ENCODE measurements around the gene STAG1.

STAG1 gene

GRCh38 chr3:136639069-136639468 is 113.1 kb downstream of the STAG1 start:
- peaks cover 95% of the 10 kb centered on the region for H3K79me2 ChIP-seq (ENCODE audit: insufficient read depth, low read length)

GRCh38 chr3:136637176-136637575 is 115.0 kb downstream of the STAG1 start:
- Histone ChIP-seq H3K79me2 (ENCODE audit: insufficient read depth, low read length) (peaks cover 94% of the 10 kb centered on the region), H4K20me1 (ENCODE audit: low read depth, low read length) (no peaks in the 10 kb centered on the region)
- TF ChIP-seq EZH2phosphoT487 (conservative IDR thresholded peaks at IDR 0.05; ENCODE audit: low read length) (no peak), CTCF (IDR thresholded peaks at IDR 0.05; ENCODE audit: insufficient read depth, low read length, poor library complexity, severe bottlenecking) (no peak)

More at GRCh38 chr3:136639069-136639468, 113.1 kb downstream of the STAG1 start:
- Histone ChIP-seq H3F3A (ENCODE audit: insufficient read depth) (peaks cover 7% of the 10 kb centered on the region), H2AFZ (ENCODE audit: low read depth, low read length, severe bottlenecking) (no peak overlapping the region), H3K9me2 (replicated peaks; ENCODE audit: insufficient read depth, low read length) (no peaks in the 10 kb centered on the region), H3K36me3 (ENCODE audit: low read length) (no peaks in the 10 kb centered on the region), H3K9me3 (ENCODE audit: insufficient read depth, low read length) (no peaks in the 10 kb centered on the region), H3K27ac (ENCODE audit: low read depth, low read length) (no peak overlapping the region), H3K9ac (ENCODE audit: low read length) (no peak overlapping the region), H3K4me3 (ENCODE audit: insufficient read depth, low read length, poor library complexity, severe bottlenecking) (no peak overlapping the region), H3K4me2 (ENCODE audit: low read depth, low read length, poor library complexity, severe bottlenecking) (peak overlapping the region; percentile 3), H3K27me3 (ENCODE audit: low read length) (no peaks in the 10 kb centered on the region), H4K20me1 (ENCODE audit: low read depth, low read length) (no peaks in the 10 kb centered on the region)
- TF ChIP-seq EZH2phosphoT487 (conservative IDR thresholded peaks at IDR 0.05; ENCODE audit: low read length) (no peak), CTCF (IDR thresholded peaks at IDR 0.05; ENCODE audit: insufficient read depth, low read length, poor library complexity, severe bottlenecking) (no peak)

DNA sequence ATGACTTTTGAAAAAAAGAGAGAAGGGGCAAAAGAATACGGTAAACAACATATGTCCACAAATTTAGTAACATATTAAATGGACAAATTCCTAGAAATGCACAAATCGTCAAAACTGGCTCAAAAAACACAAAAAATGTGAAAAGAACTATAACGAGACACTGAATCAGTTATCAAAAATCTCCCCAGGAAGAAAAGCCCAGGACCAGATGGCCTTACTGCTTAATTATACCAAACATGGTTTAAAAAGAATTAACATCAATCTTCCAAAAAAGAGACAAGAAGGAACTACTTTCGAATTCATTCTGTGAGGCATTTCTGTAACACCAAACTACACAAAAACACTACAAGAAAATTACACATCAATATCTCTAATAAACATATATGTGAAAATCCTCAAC is 117.4 kb downstream of the STAG1 start:
- no peaks in the 10 kb centered on the region for H4K20me1 ChIP-seq (ENCODE audit: low read depth, low read length)
- peak overlapping the region; percentile 16 for H3K4me2 ChIP-seq (ENCODE audit: low read depth, low read length, poor library complexity, severe bottlenecking)
- peaks cover 7% of the 10 kb centered on the region for H3F3A ChIP-seq (ENCODE audit: insufficient read depth)
- no peak overlapping the region for H2AFZ ChIP-seq (ENCODE audit: low read depth, low read length, severe bottlenecking)
- no peak overlapping the region for H3K4me3 ChIP-seq (ENCODE audit: insufficient read depth, low read length, poor library complexity, severe bottlenecking)
- H3K9me3 ChIP-seq (ENCODE audit: insufficient read depth, low read length), result no peaks in the 10 kb centered on the region
- no peaks in the 10 kb centered on the region for H3K36me3 ChIP-seq (ENCODE audit: low read length)
- H3K9ac ChIP-seq (ENCODE audit: low read length), result no peak overlapping the region
- H3K9me2 ChIP-seq (replicated peaks; ENCODE audit: insufficient read depth, low read length), result no peaks in the 10 kb centered on the region
- H3K79me2 ChIP-seq (ENCODE audit: insufficient read depth, low read length), result peaks cover 99% of the 10 kb centered on the region
- H3K27me3 ChIP-seq (ENCODE audit: low read length), result no peaks in the 10 kb centered on the region
- no peak overlapping the region for H3K27ac ChIP-seq (ENCODE audit: low read depth, low read length)
- TF ChIP-seq EZH2phosphoT487 (conservative IDR thresholded peaks at IDR 0.05; ENCODE audit: low read length) (no peak), CTCF (IDR thresholded peaks at IDR 0.05; ENCODE audit: insufficient read depth, low read length, poor library complexity, severe bottlenecking) (no peak)

More at GRCh38 chr3:136637176-136637575, 115.0 kb downstream of the STAG1 start:
- no peak overlapping the region for H3K9ac ChIP-seq (ENCODE audit: low read length)
- no peaks in the 10 kb centered on the region for H3K9me3 ChIP-seq (ENCODE audit: insufficient read depth, low read length)
- H3K36me3 ChIP-seq (ENCODE audit: low read length), result no peaks in the 10 kb centered on the region
- peaks cover 7% of the 10 kb centered on the region for H3F3A ChIP-seq (ENCODE audit: insufficient read depth)
- H3K4me3 ChIP-seq (ENCODE audit: insufficient read depth, low read length, poor library complexity, severe bottlenecking), result no peak overlapping the region
- H3K27me3 ChIP-seq (ENCODE audit: low read length), result no peaks in the 10 kb centered on the region
- peak overlapping the region; percentile 30 for H3K4me2 ChIP-seq (ENCODE audit: low read depth, low read length, poor library complexity, severe bottlenecking)
- peak overlapping the region; percentile 21; the same call in 1 of the 2 replicates for H3K27ac ChIP-seq (ENCODE audit: low read depth, low read length)
- no peak overlapping the region for H2AFZ ChIP-seq (ENCODE audit: low read depth, low read length, severe bottlenecking)
- H3K9me2 ChIP-seq (replicated peaks; ENCODE audit: insufficient read depth, low read length), result no peaks in the 10 kb centered on the region

Measured in SU-DHL-6 (cell line).